HL-60/S4 treated with retinoic acid at 250 ng/mL for 4 days and 3 days (cell line): ENCODE data around the gene SSNA1.

Experiments
- in situ Hi-C: fragments of 300-500 bp; cut with MboI; formaldehyde crosslinking; loops from 2 replicates; pipeline ENCODE4 v1.7.0; 2022; ENCODE audit warnings: low sequenced_read_pairs

Gene SSNA1

DNA sequence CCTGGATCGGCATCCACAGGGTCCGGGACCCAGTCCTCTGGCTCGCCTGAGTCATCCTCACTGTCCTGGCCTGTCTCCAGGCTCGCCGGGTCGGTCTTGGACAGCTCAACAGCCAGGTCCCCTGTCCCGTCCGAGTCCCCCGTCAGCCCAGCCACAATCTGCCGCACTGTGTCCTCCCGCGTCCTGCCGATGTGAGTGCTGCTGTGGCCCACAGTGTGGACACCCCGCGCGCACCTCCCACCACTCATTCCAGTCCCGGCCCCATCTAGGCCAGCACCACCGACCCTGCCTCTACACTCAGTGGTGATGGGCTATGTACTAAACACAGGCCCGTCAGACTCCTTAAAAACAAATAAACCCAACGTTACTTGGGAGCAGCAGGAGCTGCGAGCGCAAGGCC lies 6.8 kb upstream of the SSNA1 start:
- in situ Hi-C loops: no loop called here

DNA sequence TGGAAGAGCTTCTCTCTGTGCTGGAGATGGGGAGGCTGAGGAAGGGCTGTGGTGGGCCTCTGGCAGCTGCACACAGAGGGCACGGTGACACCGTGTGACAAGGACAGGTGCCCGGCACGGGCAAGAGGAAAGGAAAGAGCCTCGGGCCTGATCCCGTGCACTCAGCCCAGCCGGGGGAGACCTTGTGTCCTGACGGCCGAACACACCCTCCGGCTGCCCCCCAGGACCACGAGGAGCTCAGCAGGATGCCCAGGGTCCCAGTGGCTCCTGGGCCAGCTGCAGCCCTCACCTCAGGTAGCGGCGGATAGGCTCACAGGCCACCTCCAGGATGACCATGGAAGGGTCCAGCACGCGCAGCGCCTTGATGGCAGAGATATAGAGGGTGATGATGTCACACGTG lies 5.6 kb upstream of the SSNA1 start:
- in situ Hi-C loops: no loop called here

DNA sequence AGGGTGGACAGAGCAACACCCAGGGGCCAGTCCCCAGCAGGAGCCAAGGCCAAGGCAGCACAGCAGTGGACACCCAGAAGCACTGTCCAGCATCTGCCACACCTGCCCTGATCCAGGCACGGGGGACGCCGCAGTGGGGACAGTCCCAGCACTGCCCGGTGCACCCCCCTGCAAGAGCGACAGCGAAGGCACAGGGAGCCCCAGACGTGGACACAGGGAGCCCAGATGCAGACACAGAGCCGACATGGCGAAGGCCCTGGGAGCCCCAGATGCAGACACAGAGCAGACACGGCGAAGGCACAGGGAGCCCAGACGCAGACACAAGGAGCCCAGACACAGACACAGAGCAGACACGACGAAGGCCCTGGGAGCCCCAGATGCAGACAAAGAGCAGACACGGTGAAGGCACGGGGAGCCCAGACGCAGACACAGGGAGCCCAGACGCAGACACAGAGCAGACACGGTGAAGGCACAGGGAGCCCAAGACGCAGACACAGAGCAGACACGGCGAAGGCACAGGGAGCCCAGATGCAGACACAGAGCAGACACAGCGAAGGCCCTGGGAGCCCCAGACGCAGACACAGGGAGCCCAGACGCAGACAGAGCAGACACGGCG lies 4.4 kb upstream of the SSNA1 start:
- in situ Hi-C loops: no loop called here

DNA sequence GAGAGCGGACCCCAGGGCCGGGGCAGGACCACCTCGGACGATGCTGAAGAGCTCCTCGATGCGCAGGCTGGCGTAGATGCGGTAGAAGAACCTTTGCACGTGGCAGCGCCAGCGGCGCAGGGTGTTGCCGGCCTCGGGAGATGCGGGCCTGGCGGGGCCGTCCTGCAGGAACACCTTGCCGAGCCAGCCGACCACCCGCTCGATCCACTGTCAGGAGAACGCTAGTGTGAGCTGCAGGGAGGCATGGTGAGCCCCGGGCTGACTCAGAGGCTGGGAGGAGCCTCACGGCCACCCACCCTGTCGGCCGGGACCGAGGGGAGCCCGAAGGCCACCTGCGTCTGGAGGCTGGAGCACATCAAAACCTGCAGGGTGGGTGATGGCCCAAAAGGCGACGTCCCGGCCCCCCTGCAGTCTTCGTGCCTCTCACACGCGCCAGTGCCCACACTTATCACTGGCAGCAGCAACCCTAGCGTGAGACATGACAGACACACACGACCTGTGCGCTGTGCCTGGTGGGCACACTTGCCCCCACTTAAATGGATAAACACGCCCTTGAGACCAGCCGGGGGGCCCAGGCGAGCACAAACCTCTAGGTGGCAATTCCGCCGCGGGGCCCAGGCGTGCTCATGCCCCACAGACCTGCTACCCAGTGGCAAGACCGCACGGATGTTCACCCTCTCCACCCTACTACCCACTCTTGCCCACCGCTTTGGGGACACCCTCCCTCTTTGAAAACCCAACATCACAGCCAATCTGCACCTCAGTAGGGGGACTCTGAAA lies 3.4 kb upstream of the SSNA1 start:
- in situ Hi-C loops: no loop called here

DNA sequence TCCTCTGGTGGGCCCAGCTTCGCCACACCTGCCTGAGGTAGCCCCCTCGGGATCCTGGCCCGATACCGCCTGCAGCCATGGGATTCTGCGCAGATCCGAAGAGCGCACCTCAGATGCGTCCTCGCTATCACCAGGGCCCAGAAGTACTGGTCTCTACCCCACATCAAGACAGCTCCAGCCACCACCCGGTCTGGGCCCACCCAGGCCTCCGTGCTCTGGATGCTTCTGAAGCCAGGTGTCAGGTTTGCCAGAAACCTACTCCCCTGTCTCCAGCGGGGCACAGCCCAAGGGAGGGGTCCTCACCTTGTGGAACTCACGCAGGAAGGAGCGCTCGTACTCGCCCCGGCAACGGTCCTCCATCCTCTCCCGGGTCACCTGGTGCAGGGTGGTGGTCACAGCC lies 2.6 kb upstream of the SSNA1 start:
- in situ Hi-C loops: no loop called here

DNA sequence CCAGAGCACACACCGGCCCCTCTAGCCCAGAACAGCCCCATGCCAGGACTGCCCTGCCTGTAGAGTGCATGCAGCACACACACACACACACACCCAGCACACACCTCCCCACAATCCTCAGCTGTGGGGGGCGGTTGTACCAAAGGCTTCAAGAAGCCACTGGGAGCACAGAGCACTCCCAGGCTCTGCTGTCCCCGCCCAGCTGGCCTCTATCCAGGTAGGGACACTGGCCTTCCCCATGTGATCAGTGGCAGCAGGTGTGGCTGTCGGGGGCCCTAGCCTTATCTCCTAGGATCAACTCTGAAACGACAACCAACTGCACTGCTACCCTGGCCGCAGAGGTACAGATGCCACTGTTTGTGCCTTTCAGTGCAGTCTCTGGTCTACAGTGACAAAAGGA lies 2.1 kb upstream of the SSNA1 start:
- in situ Hi-C loops: no loop called here

DNA sequence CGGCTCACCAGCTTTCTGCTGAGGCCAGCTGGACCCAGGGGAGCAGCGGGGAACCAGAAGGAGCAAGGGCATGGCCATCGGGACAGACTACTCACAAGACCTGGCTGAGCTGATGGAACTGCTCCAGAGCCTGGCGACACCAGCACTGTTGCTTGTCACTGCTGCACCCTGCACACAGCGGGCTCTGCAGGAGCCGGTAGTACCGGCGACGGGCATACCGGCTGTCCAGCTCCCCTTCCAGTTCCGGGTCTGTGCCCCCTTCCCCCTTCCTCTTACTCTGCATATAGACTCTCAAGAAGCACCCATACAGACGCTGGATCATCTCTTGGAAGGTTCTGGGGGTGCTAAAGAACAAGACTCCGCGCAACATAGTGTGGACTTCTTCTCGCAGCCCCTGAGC lies 1.1 kb upstream of the SSNA1 start:
- in situ Hi-C loops: no loop called here

DNA sequence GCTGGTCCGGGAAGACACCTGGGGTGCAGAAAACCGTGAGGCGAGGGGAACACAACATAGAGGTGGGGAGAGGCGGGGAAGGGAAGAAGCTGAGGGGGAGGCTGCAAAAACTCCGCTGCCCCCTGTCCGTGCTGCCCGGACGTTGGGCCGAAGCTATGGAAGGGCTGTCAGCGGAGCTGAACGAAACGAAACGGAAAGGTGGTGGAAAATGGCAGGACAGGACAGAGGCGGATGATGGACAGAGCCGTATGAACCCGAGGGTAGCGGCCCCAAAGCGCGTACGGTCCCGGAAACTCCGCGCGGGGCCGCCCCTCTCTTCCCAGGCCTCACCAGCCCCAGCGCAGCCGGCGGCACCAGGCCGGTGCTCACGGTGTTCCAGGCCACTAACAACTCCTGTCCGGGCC lies 388 bp upstream of the SSNA1 start:
- in situ Hi-C loops: no loop called here

DNA sequence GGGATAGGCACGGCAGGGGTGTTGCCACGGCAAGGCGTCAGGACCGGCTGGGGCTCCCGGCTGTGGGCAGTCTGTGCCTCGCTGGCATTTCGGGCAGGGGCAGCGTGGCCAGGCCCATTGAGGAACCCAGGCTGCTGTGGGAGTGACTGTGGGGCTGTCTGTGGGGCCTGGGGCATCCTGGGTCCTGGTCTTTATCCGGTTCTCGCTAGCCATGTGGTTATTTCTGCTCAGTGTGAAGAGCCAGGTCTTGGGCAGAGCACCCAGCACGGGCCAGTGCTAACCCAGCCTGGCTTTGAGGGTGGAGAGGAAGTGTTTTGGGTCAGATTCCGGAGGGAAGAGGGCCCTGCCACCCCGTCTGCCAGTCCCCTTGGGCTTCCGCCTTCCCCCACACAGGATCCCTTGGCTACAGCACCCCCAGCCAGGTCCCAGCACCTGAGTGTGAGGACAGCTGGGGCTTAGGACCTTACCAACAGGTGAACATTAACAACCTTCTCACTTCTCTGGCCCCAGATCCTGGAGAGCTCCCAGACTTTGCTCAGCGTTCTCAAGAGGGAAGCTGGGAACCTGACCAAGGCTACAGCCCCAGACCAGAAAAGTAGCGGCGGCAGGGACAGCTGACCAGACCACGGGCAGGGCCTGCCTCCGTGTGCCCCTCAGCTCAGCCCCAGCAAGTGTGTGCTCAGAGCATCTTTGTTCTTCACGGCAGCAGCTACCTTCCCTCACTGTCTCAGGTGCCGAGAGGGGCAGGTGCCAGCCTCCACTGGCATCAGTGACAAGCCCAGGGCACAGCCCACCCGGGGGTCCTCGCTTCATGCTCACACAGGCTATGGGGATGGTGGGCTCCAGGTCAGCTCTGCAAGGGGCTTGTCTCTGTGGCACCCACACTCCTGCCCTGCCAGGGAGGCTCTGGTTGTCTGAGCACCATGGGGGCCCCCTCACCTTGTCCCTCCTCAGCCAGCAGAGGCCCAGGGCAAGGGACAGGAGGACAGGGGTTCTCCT lies 1.1 kb downstream of the SSNA1 start:
- in situ Hi-C loops: no loop called here

DNA sequence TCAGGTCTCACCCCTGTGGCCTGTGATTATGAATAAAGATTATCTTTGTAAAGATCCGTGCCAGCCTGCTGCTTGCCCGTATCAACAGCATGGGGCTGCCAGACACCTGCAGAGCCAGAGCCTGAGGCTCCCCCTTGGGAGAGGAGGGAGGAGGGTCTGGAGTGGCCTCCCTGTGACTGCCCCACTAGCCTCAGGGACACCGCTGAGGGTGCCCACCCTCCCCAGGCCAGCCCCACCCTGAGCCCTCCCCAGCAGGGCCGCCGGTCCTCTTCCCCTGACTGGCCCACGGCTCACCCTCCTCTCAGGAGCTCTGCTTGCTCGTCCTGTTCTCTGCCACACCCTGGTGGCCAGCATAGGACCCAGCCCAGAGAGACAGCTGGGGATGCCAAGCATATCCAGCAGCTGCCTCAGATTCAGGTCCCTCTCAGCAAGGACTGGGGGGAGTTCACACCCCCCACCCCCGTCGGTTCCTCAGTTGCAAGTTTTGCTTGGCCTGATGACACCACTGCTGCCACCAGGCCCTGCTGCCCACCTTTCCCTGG lies 1.9 kb downstream of the SSNA1 start:
- in situ Hi-C loops: no loop called here

DNA sequence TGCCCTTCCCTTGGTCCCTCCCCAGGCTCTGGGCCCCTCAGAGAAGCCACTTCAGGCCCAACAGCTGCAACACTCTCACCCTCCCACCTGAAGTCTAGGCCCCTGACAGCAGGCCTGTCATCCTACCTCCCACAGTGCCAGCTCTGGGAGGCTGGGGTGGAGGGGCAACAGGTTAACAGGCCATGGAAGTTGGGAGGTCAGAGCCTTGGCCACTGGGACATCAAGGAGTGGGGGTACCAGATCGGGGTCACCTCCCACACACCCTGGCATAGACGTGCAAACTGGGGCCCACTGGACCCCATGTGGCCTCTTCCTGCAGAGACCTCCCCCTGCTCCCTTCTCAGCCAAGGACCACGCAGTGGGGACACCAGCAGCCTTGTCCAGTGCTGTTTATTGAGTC lies 2.8 kb downstream of the SSNA1 start:
- in situ Hi-C loops: no loop called here

DNA sequence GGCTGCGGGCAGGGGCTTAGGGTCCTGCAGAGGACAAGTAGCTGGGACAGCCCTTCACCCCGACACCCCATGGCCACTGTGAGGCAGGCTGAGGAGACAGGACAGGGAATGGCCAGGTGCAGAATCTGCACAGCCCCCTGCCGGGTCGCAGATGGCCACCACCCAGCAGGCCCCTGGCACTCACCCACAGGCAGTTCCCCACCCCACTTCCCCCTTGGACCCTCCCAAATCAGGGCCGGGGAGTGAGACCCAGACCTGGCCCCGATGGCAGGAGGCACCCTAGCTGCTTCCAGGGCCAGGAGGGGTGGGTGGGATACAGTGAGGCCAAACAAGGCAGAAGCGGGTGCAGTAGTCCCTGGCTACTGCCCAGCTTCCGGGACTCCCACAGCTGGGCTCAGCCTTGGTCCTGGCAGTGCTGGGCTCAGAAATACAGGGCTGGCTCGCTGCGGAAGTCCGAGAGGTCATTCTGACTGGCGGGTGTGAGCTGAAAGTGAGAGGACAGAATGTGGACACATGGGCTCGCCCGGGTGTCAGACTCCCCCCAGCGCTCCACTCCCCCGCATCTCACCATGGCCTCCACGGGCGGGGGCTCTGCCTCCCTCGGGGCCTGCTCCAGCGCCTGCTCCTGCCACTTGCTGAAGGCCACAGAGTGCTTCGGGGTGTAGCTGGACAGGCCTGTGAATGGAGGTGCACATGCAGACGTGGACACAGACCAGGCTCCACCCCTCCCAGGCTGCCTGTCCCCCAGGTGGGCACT lies 3.4 kb downstream of the SSNA1 start:
- in situ Hi-C loops: no loop called here

DNA sequence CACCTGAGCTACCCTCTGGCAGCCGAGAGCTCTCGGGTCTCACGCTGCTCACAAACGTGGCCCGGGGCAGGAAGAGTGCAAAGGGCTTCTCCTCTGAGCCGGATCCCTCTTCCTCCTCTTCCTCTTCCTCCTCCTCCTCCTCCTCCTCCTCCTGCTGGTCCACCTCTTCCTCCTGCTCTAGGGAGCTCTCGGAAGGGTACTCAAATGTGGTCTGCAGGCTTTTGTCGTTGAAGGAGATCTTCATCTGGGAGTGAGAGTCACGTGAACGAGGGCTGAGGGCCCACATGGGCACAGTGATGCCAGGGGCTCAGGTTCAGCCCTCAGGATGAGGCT lies 3.9 kb downstream of the SSNA1 start:
- in situ Hi-C loops: no loop called here

DNA sequence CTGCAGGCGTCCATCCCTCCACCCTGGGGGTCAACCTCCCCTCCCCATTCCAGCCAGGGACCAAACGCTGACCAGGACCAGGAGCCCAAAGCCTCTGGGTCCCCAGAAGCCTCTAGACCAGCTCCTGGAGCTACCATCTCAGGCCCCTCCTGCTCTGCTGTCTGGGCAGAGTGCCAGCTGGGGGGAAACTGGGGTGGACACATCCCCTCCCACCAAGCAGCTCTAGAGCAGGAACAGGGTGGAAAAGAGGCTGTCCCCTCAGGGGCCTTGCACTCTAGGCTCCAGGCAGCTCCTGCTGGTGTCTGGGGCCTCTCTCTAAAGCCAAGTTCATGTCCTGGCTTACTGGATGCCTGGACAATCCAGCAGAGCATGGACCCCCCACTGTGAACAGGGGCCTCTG lies 4.4 kb downstream of the SSNA1 start:
- in situ Hi-C loops: no loop called here

DNA sequence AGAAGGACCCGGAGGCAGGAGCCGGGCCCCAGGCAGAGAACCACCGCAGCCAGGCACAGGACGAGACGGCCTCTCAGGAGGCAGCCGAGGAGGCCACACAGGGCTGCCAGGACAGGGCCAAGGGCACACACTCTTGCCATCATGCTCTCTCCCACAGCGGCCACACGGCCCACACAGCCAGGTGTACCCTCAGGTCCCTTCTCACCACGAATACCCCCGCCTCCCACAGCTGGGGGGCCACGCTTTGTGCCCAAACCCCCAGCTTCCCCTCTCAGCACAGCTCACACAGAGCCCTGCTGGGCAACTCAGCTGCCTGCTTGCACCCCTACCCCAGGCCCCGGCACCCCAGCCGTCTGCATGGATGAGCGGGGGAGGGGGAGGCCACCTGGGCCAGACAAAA lies 5.3 kb downstream of the SSNA1 start:
- in situ Hi-C loops: no loop called here

DNA sequence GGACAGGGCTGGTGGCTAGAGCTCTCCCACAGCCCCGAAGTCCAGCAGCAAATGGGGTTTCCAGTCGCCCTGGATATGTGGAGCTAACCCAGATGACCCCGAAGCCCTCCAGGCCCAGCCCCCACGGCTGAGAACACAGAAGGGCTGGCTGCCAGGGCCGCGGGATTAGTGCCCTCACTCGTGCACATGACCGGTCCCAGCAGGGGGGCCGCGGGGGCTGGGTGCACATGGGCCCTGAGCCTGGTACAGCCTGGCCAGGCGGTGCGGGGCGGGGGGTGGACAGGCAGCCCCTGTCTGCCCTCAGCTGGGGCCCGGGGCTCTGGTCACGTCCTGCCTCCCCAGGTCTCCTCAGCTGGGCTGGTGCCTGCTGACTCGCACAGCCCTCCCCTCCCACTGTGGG lies 5.9 kb downstream of the SSNA1 start:
- in situ Hi-C loops: no loop called here

DNA sequence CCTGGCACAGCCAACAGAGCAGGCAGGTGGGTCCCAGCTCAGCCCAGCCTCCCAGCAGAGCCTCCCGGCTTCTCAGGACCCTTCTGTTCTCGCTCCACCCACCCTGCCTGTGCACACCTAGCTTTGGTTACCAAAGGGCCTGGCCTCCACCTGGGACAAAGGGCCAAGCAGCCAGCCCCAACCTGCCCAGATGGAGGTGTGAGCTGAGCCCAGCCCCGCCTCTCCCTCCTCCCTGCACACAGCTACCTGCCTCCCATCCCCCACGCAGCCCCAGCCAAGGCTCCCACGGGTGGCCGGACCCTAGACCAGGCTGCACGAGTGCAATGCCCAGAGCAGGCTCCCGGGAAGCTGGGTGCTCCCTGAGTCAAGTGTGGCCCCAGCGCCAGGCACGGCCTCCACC lies 6.4 kb downstream of the SSNA1 start:
- in situ Hi-C loops: no loop called here

DNA sequence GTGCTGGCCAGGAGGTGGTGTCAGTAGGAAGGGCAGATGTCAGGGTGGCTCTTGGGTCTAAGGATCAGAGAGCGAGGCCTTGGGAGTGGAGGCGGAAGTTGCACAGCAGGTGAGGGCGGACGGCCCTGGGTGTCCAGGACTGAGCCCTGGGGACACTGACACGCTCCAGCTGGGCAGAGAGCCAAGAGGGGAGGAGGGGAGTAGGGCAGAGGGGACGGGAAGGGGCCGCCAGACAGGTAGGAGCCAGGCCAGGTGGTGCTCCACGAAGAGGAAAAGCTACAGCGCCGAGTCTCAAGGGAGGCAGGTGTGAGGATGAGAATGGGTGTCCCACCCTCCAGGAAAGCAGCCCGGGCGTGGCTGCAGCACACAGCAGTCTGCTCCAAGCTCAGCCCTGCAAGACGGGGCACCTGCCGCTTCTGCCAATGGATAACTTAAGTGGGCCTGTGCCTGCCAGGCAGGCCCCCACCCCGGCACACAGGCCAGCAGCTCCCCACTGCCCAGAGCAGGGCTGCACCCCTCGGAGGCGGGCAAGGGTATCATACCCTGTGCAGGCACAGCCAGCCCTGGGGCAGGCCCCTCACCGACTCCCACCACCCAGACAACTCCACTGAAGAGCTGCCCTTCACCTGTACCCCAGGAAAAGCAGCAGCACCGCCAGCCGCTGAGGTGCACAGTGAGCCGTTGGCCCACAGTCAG lies 7.2 kb downstream of the SSNA1 start:
- in situ Hi-C loops: no loop called here

DNA sequence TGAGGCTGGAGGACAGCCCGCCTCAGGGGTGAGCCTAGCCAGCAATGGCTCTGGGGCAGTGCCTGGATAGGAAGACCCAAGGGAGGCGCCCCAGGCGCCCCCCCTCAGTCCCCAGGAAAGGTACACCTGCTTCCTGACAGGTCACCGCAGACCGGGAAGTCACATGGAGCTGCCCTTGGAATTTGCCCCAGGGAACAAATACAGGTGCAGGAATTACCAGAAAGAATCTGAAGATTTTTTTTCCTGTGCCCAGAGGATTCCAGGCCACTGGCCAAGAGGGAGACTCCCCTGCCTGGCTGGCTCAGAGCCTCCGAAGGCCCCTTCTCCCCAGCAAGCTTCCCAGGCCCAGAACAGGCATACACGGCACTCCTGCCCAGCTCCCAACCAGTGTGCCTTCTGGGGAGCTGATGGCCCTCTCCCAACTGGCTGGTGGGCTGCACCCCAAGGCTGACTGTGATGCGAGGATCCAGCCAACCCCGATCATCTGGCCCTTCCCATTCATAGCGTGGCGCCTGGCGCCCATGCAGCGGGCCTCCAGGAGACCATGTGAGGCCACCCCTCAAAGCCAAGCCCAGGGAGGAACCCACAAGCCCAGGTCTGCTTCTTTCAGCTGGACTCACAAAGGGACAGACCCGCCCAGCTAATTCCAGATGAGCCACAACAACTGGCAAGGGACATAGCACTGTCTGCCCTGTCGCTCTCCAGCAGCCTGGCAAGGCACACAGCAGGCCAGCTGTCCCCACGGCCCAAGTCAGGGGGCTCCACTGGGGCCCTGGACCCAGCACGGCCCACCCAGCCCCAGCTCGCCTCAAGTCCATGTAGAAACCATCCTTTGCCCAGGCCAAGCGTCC lies 9.8 kb downstream of the SSNA1 start:
- in situ Hi-C loops: no loop called here
